HG02840 (cell line): ENCODE results near the gene HAGH.

Experiments used
- ATAC-seq: cut with Tn5 transposase; IDR thresholded peaks from one replicate; pipeline ENCODE4 v1.9.1; 2021; ENCODE audit warnings: mild to moderate bottlenecking, moderate library complexity, moderate number of reproducible peaks; ENCODE audit not compliant: unreplicated experiment, low FRiP score

HAGH gene

GRCh38 chr16:1788095-1788707 lies 38.4 kb downstream of the HAGH start:
- no peak for ATAC-seq

GRCh38 chr16:1787322-1788094 lies 39.1 kb downstream of the HAGH start:
- ATAC-seq = no peak

- no peak for ATAC-seq
Observed at GRCh38 chr16:1787056-1787321, 39.6 kb downstream of the HAGH start.

- ATAC-seq = no peak
Observed at GRCh38 chr16:1786242-1787055, 40.2 kb downstream of the HAGH start.

- ATAC-seq = no peak
Observed at GRCh38 chr16:1785846-1786170, 40.8 kb downstream of the HAGH start.

GRCh38 chr16:1784977-1785845 lies 41.4 kb downstream of the HAGH start:
- no peak for ATAC-seq

GRCh38 chr16:1782408-1783264 lies 44.0 kb downstream of the HAGH start, which contains the start of the genes NUBP2 and SPSB3:
NUBP2 (plus strand) TSS chr16:1782960; CDS start chr16:1783021, 61 bp downstream.
SPSB3 (minus strand) TSS chr16:1782571; CDS start chr16:1781483, 1,088 bp downstream.
- peak; percentile 78 for ATAC-seq

GRCh38 chr16:1781758-1782407 lies 44.7 kb downstream of the HAGH start:
- ATAC-seq = peak; percentile 11

- no peak for ATAC-seq
Observed at GRCh38 chr16:1781254-1781653, 45.4 kb downstream of the HAGH start.

GRCh38 chr16:1780677-1781072 lies 46.0 kb downstream of the HAGH start:
- no peak for ATAC-seq

GRCh38 chr16:1779741-1780676 lies 46.6 kb downstream of the HAGH start:
- ATAC-seq = no peak

- no peak for ATAC-seq
Observed at GRCh38 chr16:1779234-1779701, 47.4 kb downstream of the HAGH start.

GRCh38 chr16:1778200-1779179 lies 48.1 kb downstream of the HAGH start:
- no peak for ATAC-seq

- ATAC-seq = no peak
Observed at GRCh38 chr16:1777375-1778199, 49.0 kb downstream of the HAGH start.

GRCh38 chr16:1776991-1777374 lies 49.6 kb downstream of the HAGH start:
- no peak for ATAC-seq

GRCh38 chr16:1776672-1776955 lies 50.0 kb downstream of the HAGH start:
- ATAC-seq = no peak
